Measurements from ENCODE around the gene C1QTNF2.

Gene C1QTNF2

DNA sequence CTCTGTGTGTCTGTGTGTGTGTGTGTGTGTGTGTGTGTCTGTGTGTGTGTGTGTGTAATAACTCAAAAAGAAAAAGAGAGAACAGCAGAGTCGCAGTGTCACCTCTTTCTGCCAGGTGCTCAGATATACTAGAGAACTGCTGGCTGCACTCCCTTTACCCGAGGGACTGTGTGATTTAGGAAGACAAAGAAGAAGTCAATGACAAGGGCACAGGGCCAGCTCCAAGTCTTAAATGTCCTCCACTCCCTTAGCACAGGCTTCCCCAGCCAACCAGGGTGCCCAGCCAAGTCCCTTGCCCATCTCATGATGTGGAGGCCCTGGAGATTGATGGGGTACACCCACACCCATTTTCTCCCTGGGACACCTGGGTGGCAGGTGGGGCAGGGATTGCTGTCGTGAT lies 66.7 kb downstream of the C1QTNF2 start:
- TF ChIP-seq JUND (IDR thresholded peaks at IDR 0.05; ENCODE audit: low read depth): no peak
- in situ Hi-C loops (cut with HindIII; ENCODE audit: low pct_unique_long_range_greater_than_20kb, low sequenced_read_pairs): no loop called here
- no peak for DNase-seq (ENCODE audit: low read depth in 1 of 2, low spot score in 1 of 2)

DNA sequence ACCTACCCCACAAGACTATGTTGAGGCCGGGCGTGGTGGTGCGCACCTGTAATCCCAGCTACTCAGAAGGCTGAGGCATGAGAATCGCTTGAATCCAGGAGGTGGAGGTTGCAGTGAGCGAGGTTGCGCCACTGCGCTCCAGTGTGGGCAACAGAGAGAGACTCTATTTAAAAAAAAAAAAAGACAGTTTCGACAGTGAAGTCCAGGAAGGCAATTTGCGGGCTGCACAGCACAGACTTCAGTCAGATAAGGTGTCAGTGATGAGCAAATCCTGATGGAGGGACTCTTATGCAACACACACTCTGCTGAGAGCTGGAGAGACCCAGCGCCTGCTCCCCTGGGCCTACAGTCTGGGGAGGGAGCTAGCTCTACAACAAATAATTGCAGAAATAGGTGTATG lies 72.2 kb downstream of the C1QTNF2 start:
- in situ Hi-C loops (cut with HindIII; ENCODE audit: low pct_unique_long_range_greater_than_20kb, low sequenced_read_pairs): no loop called here
- no peak for DNase-seq (ENCODE audit: low read depth in 1 of 2, low spot score in 1 of 2)

DNA sequence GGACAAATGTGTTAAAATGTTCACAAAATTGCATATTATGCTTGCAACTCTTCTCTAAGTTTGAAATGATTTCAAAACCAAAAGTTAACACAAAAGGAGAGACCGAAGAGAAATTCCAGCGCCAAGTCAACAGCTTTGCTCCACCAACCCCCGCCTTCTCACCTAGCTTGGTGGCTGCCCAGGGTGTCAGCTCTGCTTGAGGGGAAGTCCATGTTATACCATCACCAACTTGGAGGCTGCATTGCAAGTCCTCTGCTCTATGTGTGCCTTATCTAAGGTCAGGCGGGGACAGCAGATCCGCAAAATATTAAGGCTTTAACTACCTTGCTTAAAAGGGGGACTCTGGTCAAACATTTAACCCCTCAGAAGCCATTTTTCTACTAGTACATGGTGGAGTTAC lies 72.7 kb downstream of the C1QTNF2 start:
- no peak for DNase-seq (ENCODE audit: low read depth in 1 of 2, low spot score in 1 of 2)
- TF ChIP-seq JUND (IDR thresholded peaks at IDR 0.05; ENCODE audit: low read depth): no peak
- in situ Hi-C loops (cut with HindIII; ENCODE audit: low pct_unique_long_range_greater_than_20kb, low sequenced_read_pairs): no loop called here

More for the DNA sequence above, 72.2 kb downstream of the C1QTNF2 start:
- TF ChIP-seq JUND (IDR thresholded peaks at IDR 0.05; ENCODE audit: low read depth): no peak

Data from T47D (cell line).